IMR-90 (cell line): ENCODE measurements around the gene PSAP.

Experiments used
- CEBPB ChIP-seq: IDR thresholded peaks from 2 replicates; pipeline ENCODE4 v1.6.1; 2012; ENCODE audit warnings: low read depth, low read length, improper control_type of control experiment
- CHD1 ChIP-seq: IDR thresholded peaks from 2 replicates; pipeline ENCODE4 v1.6.1; 2012; ENCODE audit warnings: low read depth, low read length, improper control_type of control experiment
- CTCF ChIP-seq: conservative IDR thresholded peaks from 2 replicates; pipeline ENCODE4 v1.5.1; 2012; ENCODE audit warnings: mild to moderate bottlenecking, low read depth, low read length, improper control_type of control experiment
- ELK1 ChIP-seq: fragments of 150-350 bp; IDR thresholded peaks from 2 replicates; pipeline ENCODE4 v1.6.1; 2016; ENCODE audit warnings: low read depth, mild to moderate bottlenecking, low read length, moderate library complexity, borderline replicate concordance
- MXI1 ChIP-seq: IDR thresholded peaks from 2 replicates; pipeline ENCODE4 v1.6.1; 2012; ENCODE audit warnings: low read depth, mild to moderate bottlenecking, low read length, moderate library complexity, borderline replicate concordance
- NFE2L2 ChIP-seq: fragments of 150-350 bp; IDR thresholded peaks from 2 replicates; pipeline ENCODE4 v1.6.1; 2016; ENCODE audit warnings: low read depth, mild to moderate bottlenecking, low read length
- POLR2A ChIP-seq: IDR thresholded peaks from 2 replicates; pipeline ENCODE4 v1.6.1; 2012; ENCODE audit warnings: mild to moderate bottlenecking, low read depth, low read length
- RFX5 ChIP-seq: IDR thresholded peaks from 2 replicates; pipeline ENCODE4 v1.8.0; 2012; ENCODE audit warnings: low read depth, mild to moderate bottlenecking, low read length, moderate library complexity
- SMC3 ChIP-seq: fragments of 150-350 bp; IDR thresholded peaks from 2 replicates; pipeline ENCODE4 v1.6.1; 2016; ENCODE audit warnings: low read depth, mild to moderate bottlenecking, antibody characterized with exemption, low read length, moderate library complexity
- USF2 ChIP-seq: fragments of 150-350 bp; IDR thresholded peaks from 2 replicates; pipeline ENCODE4 v1.6.1; 2017; ENCODE audit warnings: mild to moderate bottlenecking, antibody characterized with exemption, low read length, low read depth

GRCh38 chr10:71823356-71823755, 27.7 kb downstream of the PSAP start:
- TF ChIP-seq POLR2A, result no peak
- no peak for TF ChIP-seq SMC3
- no peak for TF ChIP-seq CTCF
- TF ChIP-seq NFE2L2, result no peak
- no peak for TF ChIP-seq USF2
- no peak for TF ChIP-seq RFX5
- no peak for TF ChIP-seq CEBPB
- TF ChIP-seq CHD1, result no peak
- no peak for TF ChIP-seq ELK1
- TF ChIP-seq MXI1, result no peak
